NCI-H526 (cell line): ENCODE measurements around the gene PIP4K2A.
A peak's percentile ranks its signal among the peaks of the same experiment; 100 is the strongest.

Experiments used
- DNase-seq, 2 experiments: peaks; one replicate each; lab custom pipeline; 2025; lab: John Stamatoyannopoulos, UW

The PIP4K2A gene

DNA sequence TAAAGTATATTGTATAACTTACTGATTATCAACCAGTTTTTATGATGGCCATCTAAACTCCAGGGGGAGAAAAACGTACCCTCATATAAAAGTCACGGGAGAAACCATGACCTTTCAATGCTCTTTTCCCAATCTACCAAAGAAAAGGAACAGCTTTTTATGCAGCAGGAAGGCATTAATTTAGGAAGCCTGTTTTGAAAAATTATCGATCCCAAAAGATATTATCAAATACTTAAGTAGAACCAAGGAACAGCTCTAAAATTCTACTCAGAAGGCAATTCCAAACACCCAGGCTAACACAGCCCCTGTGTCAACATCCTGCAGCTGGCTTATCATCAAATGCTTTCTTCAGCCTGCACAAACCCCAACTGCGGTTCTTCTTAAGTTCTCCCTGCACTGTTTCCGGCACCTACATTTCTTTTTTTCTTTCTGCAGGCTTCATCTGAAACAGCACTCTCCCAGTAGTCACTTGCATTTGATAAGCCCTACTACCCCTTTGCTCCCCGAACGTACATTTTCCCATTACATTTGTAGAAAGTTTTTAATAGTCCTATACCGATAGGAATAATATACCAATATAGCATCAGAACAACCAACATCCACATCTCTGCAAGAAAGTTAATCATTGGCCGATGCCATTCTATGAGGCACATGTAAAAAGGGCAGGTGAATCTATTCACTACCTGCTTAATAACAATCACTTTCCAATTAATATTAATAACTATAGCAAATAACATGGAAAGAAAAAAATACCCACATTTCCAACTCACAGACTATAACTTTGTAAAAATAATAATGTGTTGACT is 47.9 kb downstream of the PIP4K2A start:
- DNase-seq = peak in 1 of 2 experiments; percentile 5

DNA sequence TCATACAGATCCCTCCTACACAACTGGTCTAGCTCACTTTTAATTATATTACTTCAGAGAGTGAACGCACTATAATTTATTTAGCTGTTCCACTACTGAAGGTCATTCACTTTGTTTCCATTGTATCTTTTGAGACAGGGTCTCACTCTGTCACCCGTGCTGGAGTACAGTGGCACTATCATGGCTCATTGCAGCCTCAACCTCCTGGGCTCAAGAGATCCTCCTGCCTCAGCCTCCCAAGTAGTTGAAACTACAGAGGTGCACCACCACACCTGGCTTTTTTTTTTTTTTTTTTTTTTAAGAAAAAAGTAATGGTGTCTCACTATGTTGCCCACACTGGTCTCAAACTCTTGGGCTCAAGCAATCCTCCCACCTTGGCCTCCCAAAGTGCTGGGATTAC is 49.0 kb downstream of the PIP4K2A start:
- DNase-seq = no peak

DNA sequence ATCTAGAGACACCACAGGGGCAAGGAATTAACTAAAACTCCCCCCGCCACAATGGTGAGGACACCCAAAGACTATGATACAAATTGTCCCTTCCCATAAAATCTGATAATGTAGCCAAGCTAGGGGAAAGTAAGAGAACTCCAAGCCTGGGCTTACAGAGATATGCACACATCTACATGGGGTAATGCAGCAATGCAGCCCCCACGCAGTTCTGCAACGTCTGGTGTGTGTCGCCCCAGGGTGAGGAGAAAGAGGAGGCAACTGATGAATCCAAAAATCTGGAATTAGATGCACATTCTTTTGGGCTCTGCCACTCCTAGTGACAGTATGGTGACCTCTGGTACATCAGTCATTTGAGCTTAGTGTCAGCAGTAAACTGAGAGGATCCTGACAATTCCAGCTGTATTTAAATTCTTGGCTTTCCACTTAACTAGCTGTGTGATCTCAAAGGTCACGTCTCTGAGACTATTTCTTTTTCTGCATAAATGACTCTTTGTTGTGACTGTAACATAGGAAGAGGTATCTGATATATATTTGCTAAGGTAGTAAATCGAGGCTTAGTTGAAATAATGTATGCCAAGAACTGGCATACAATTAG is 51.5 kb downstream of the PIP4K2A start:
- peak; percentile 76 to 79 for DNase-seq

- no peak for DNase-seq
Measured at GRCh38 chr10:22659866-22660265, 54.5 kb downstream of the PIP4K2A start.

- no peak for DNase-seq
Measured at GRCh38 chr10:22658745-22659410, 55.5 kb downstream of the PIP4K2A start.

GRCh38 chr10:22657566-22658225 is 56.7 kb downstream of the PIP4K2A start:
- DNase-seq = no peak

DNA sequence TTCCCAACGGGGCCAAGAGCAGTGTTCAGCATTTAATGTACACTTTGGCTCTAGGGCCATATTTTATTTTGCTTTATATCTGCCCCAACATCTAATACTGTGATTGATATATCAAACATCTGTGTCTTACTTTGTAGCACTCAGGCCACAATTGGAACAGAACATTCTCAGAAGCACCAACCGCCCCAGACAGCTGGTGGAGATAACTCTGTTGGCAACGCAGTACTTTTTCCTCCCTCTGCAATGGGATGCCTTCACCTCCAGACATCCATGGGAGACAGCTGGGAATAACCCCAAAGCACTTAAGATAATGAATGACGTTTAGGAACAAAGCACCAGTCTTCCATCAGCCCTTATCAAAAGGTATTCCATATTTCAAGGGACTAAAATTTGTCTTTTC is 57.4 kb downstream of the PIP4K2A start:
- DNase-seq = no peak

- DNase-seq = no peak
Measured at GRCh38 chr10:22656036-22656435, 58.3 kb downstream of the PIP4K2A start.

- no peak for DNase-seq
Measured at GRCh38 chr10:22655312-22655981, 58.9 kb downstream of the PIP4K2A start.

DNA sequence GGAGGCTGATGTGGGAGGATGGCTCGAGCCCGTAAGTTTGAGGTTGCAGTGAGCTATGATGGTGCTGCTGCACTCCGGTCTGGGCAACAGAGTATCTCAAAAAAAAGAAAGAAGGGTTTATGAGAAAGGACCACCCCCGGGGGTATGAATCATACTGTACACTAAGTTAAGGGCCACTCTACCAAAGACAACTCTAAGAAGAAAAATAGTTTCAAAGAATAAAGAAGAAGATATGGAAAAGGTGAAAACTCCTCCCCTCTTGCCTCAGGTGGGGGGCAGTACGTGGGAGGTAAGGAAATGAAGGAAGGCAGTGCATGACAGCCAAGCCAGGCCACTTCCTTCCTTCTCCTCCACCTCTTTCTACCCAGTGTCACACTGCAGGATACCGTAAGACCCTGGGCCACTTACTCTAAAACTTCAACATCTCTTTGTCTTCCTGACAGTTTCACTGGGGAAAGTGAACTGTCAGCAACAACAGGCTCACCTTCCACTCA is 61.3 kb downstream of the PIP4K2A start:
- DNase-seq = no peak

- DNase-seq = no peak
Measured at GRCh38 chr10:22651276-22651980, 63.0 kb downstream of the PIP4K2A start.

DNA sequence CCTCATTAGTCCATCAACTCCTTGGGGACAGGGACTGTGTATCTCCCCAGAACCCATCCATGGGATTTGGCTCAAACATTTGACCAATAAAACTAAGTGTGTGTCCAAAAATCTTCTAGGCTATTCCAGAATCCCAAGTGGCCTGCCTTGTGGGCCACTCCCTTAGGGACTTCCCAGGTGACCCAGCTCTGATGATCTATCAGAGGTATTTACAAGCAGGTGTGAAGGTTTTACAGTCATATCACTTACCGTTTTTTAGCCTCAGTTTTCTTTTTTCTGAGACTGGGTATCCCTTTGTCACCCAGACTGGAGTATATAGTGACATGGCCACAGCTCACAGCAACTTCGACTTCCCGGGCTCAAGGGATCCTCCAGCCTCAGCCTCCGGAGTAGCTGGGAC is 64.4 kb downstream of the PIP4K2A start:
- no peak for DNase-seq

DNA sequence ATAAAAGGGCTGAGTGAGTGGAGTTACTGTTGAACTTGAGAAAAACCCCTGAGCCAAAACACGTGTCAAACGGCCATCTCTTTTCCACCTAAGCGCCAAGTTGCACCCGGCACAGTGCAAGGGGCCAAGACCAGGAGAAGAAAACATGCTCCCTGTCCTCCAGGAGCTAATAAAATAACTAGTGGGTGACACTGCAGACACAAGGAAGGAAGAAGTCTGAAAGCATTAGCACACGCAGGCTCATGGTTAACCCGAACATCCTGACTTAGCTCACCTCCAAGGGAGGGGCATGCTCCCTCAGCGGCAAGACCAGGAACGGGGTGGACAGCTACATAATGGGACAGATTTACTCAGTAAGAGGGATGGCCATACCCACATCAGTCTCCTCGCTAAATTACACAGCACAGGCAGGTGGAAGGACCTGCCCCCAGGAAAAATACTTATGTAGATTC is 65.0 kb downstream of the PIP4K2A start:
- no peak for DNase-seq

DNA sequence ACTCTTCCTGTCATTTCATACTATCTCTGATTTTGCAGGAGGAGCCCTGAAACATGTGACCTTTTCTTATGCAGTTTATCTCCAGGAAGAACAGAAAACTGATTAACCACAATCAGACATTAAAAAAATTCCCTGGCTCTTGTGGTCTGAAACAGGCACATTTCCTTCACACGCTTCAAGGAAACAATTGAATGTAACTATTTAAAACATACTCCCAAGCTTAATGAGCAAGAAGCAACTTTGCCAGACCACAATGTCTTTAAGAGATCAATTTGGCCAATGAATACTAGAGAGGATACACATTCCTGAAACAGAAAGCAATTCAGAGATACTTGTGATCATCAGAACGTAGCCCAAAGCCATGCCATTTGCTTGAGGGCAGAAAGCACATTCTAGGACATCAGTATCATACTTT is 65.8 kb downstream of the PIP4K2A start:
- DNase-seq = no peak

DNA sequence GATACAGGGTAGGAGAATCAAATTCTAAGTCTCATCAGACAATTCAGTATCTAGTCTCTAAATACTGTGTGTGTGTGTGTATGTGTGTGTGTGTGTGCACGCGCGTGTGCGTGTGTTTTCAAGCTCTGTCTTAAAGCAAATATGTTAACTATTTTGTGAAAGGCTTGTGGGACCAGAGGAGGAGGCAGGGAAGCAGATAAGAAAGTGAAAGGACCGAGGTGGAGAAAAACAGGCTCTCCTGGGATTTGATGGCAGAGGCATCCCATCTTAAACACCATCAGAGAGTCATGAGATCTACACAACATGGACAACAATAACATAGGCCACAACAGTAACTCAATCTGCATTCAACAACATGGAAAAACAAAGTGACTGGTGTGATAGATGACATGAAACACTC is 67.1 kb downstream of the PIP4K2A start:
- DNase-seq = no peak

DNA sequence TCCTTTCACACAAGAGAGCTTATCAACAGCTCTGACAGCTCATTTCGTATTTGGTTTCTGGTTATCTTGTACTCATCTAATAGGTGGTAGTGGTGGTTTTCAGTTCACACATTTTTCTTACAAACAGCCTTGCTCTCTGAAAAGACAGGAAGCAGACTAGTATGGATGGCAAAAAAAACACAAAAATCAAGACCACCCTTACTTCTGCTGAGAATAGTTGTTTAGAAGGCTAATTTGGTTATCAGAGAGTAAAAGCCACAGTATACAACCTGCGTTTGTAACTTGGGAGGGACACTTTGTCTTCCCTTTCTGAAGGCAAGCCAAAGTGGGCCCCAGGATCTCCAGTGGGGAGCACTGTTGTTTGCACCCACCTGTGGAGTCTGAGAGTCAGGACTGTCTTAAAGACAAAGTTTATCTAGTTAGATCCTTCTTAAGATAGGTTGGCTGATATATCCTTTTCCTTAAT is 68.0 kb downstream of the PIP4K2A start:
- DNase-seq = no peak

GRCh38 chr10:22644222-22644621 is 70.2 kb downstream of the PIP4K2A start:
- no peak for DNase-seq

GRCh38 chr10:22643775-22644174 is 70.6 kb downstream of the PIP4K2A start:
- no peak for DNase-seq

DNA sequence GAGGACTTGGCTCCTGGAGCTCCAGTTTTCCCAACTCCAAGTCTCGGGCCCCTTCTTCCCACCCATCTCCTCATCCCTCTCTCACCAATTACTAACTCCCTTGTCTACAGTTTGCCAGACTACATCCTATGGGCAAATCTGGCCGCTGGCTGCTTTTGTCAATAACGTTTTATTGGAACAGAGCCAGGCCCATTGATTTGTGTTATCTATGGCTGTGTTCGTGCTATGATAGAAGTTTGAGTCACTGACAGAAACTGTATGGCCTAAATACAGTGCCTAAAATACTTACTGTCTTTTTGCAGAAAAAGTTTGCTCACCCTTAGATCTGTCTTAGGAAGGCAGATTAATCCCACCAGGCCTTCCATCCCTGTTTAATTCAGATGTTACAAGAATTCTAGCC is 71.3 kb downstream of the PIP4K2A start:
- DNase-seq = no peak

GRCh38 chr10:22641743-22642142 is 72.6 kb downstream of the PIP4K2A start:
- DNase-seq = no peak

DNA sequence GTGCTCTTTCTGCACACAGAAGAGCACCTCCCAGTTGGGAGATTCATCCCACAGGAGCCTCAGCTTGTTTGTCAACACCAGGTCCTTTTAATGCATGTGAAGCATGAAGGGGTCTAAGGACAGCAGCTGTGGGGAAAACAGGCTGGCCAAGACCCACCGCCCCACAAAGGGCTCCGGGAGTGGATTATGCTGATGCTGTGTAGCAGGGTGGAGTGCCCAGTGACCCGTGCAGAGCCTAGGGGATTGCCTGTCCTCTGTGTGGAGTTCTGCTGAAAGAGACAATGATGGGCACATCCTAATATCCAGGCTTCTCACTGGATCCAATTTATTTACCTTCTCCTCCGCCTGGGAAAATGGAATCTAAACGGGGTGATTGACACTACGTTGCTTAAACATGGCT is 74.0 kb downstream of the PIP4K2A start:
- no peak for DNase-seq
